Endodermal cell (in vitro differentiated cells): ENCODE data around the gene STRN3. TPM values are rescaled to one million over a fixed set of nuclear protein-coding genes. Genes with fewer than 3 reads are reported as not detected.
"Not testable (repeated sequence)": the region's sequence is repeated elsewhere in the genome, so short reads cannot be mapped to it uniquely, and the experiment has no call there.

Experiments used
- DNase-seq: peaks from one replicate; pipeline ENCODE4 v3.0.0-alpha.2; 2017
- H3K27ac ChIP-seq: 2 replicates; pipeline ENCODE4 v1.5.1; 2013; ENCODE audit warnings: mild to moderate bottlenecking, low read depth, low read length, moderate library complexity
- H3K27me3 ChIP-seq: 2 replicates; pipeline ENCODE4 v1.6.1; 2013; ENCODE audit warnings: mild to moderate bottlenecking, low read length, moderate library complexity; ENCODE audit not compliant: insufficient read depth, control insufficient read depth, poor library complexity, severe bottlenecking
- H3K36me3 ChIP-seq: 2 replicates; pipeline ENCODE4 v1.7.0; 2013; ENCODE audit warnings: mild to moderate bottlenecking, low read length, moderate library complexity; ENCODE audit not compliant: control insufficient read depth, insufficient read depth
- H3K4me1 ChIP-seq: one replicate; pipeline ENCODE4 v1.7.0; 2013; ENCODE audit warnings: low read length; ENCODE audit not compliant: control insufficient read depth, insufficient read depth
- H3K4me3 ChIP-seq: 2 replicates; pipeline ENCODE4 v1.5.1; 2013; ENCODE audit warnings: mild to moderate bottlenecking, low read length, moderate library complexity
- H3K9ac ChIP-seq: 2 replicates; pipeline ENCODE4 v1.6.1; 2013; ENCODE audit warnings: mild to moderate bottlenecking, low read length, moderate library complexity; ENCODE audit not compliant: poor library complexity, severe bottlenecking; ENCODE audit errors: extremely low read depth
- H3K9me3 ChIP-seq: 2 replicates; pipeline ENCODE4 v1.6.1; 2013; ENCODE audit warnings: mild to moderate bottlenecking, low read length, moderate library complexity; ENCODE audit not compliant: control insufficient read depth
- H3K27ac Mint-ChIP-seq: 2 replicates; pipeline ENCODE4 v1.8.0; 2020; ENCODE audit warnings: mixed read lengths
- H3K27me3 Mint-ChIP-seq: 2 replicates; pipeline ENCODE4 v1.8.0; 2021; ENCODE audit warnings: mild to moderate bottlenecking, mixed read lengths; ENCODE audit not compliant: insufficient read depth
- H3K36me3 Mint-ChIP-seq: 2 replicates; pipeline ENCODE4 v1.8.0; 2020; ENCODE audit warnings: low read depth, mixed read lengths
- H3K4me1 Mint-ChIP-seq: 2 replicates; pipeline ENCODE4 v1.8.0; 2020; ENCODE audit warnings: mixed read lengths
- H3K4me3 Mint-ChIP-seq: 2 replicates; pipeline ENCODE4 v1.8.0; 2020; ENCODE audit warnings: mild to moderate bottlenecking, moderate library complexity, mixed read lengths
- H3K9me3 Mint-ChIP-seq: 2 replicates; pipeline ENCODE4 v1.8.0; 2020; ENCODE audit warnings: mild to moderate bottlenecking, mixed read lengths
- CTCF ChIP-seq: fragments of 200-600 bp; sonication (generic); conservative IDR thresholded peaks from 2 replicates; pipeline ENCODE4 v1.5.0; 2021; ENCODE audit warnings: antibody characterized with exemption, mild to moderate bottlenecking
- WGBS, 2 experiments: methylation state at CpG; one replicate each; pipeline versions ENCODE4 v1.1.5 to v1.1.7; 2013; ENCODE audit warnings: missing lambda C conversion rate in 2 of 2, mixed read lengths in 1 of 2; ENCODE audit not compliant: insufficient coverage in 1 of 2, insufficient read length in 1 of 2; 5-methylcytosine and 5-hydroxymethylcytosine counted together
- total RNA-seq, 2 donors: library from RNA; stranded (reverse); fragmentation: NEBNext Ultra II Directional in 1 of 2; extraction: Animal tissue kit (Norgen Biotek cat#: 25700) in 1 of 2; gene quantifications; 2 replicates in 1 of 2; 3 replicates in 1 of 2; pipeline ENCODE4 v1.2.1, GENCODE V29; 2021

The STRN3 gene
- total RNA-seq, 2 donors from 2014 or later: 56.5 to 58.9 TPM

DNA sequence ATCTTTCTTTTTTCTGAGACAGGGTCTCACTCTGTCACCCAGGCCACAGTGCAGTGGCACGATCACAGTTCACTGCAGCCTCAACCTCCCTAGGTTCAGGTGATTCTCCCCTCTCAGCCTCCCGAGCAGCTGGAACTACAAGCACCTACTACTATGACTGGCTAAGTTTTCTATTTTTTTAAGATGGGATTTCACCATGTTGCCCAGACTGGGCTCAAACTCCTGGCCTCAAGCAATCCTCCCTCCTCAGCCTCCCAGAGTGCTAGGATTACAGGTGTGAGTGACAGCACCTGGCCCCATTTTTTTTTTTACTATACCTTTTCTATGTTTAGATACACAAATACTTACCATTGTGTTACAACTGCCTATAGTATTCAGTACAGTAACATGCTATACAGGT, 63.6 kb downstream of the STRN3 start:
- not testable (repeated sequence) for H3K27ac Mint-ChIP-seq, H3K4me3 Mint-ChIP-seq, H3K27me3 Mint-ChIP-seq, H3K4me3 ChIP-seq, H3K4me1 ChIP-seq, DNase-seq, H3K9ac ChIP-seq, H3K27ac ChIP-seq, H3K27me3 ChIP-seq
- Mint-ChIP-seq H3K9me3 (peaks cover 24% of the 10 kb centered on the region), H3K4me1 (peaks cover 13% of the 10 kb centered on the region), H3K36me3 (peaks cover 44% of the 10 kb centered on the region)
- WGBS, 2 experiments: 81 to 90% methylated on average over 2 of the region's 2 CpGs
- Histone ChIP-seq H3K36me3 (peaks cover 59% of the 10 kb centered on the region), H3K9me3 (peaks cover 20% of the 10 kb centered on the region)

- Histone ChIP-seq H3K9me3 (peaks cover 8% of the 10 kb centered on the region), H3K9ac (no peak overlapping the region), H3K36me3 (peaks cover 58% of the 10 kb centered on the region), H3K4me1 (no peaks in the 10 kb centered on the region), H3K27me3 (no peaks in the 10 kb centered on the region), H3K27ac (no peak overlapping the region), H3K4me3 (no peak overlapping the region)
- peaks cover 39% of the 10 kb centered on the region for H3K36me3 Mint-ChIP-seq
- H3K4me3 Mint-ChIP-seq: no peak overlapping the region
- H3K27me3 Mint-ChIP-seq: no peaks in the 10 kb centered on the region
- no peak for TF ChIP-seq CTCF
- H3K4me1 Mint-ChIP-seq: peaks cover 13% of the 10 kb centered on the region
- 93 to 100% methylated on average over 1 to 4 of the region's 5 CpGs for WGBS, 2 experiments
- no peak for DNase-seq
- no peak overlapping the region for H3K27ac Mint-ChIP-seq
- peaks cover 14% of the 10 kb centered on the region for H3K9me3 Mint-ChIP-seq
Measured at GRCh38 chr14:30961330-30961729, 64.8 kb downstream of the STRN3 start.

DNA sequence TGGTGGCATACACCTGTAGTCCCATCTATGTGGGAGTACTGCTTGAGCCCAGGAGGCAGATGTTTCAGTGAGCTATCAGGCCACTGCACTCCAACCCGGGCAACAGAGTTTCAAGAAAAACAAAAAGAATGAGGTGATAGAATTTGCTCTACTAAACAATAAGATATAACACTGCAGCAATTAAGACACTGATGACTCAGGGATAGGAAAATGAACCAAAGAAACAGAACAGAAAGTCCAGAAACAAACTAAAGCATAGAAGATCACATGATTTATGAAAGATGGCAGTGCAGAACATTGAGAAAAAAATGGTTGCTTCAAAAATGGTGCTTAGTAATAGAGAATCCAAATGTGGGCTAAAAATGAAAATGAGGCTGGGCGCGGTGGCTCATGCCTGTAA, 66.0 kb downstream of the STRN3 start:
- H3K27ac Mint-ChIP-seq: peak overlapping the region; percentile 27
- DNase-seq: no peak
- no peaks in the 10 kb centered on the region for H3K27me3 ChIP-seq
- TF ChIP-seq CTCF: no peak
- no peaks in the 10 kb centered on the region for H3K27me3 Mint-ChIP-seq
- WGBS, 2 experiments: 100% methylated on average over 3 of the region's 3 CpGs; no CpG with 5 or more reads in 1 of the 2 experiments
- H3K4me3 Mint-ChIP-seq: no peak overlapping the region
- no peak overlapping the region for H3K27ac ChIP-seq
- H3K9me3 Mint-ChIP-seq: peaks cover 4% of the 10 kb centered on the region
- no peaks in the 10 kb centered on the region for H3K4me1 ChIP-seq
- H3K36me3 Mint-ChIP-seq: peaks cover 35% of the 10 kb centered on the region
- peaks cover 58% of the 10 kb centered on the region for H3K36me3 ChIP-seq
- H3K9ac ChIP-seq: no peak overlapping the region
- H3K9me3 ChIP-seq: no peaks in the 10 kb centered on the region
- H3K4me1 Mint-ChIP-seq: peaks cover 13% of the 10 kb centered on the region
- no peak overlapping the region for H3K4me3 ChIP-seq
